Activated CD4-positive, alpha-beta T cell treated with anti-CD3 and anti-CD28 coated beads, Interleukin-2, Interleukin-4, amounts not matched to agents 100 ng/mL and 50 ng/mL, durations not matched to agents 16 hours and 8 hours (primary cell): ENCODE measurements around the gene HIKESHI.
"Not testable (repeated sequence)": the region's sequence is repeated elsewhere in the genome, so short reads cannot be mapped to it uniquely, and the experiment has no call there.

ENCODE experiments used
- DNase-seq: peaks from one replicate; pipeline ENCODE4 v3.0.0-alpha.2; 2020; ENCODE audit warnings: low spot score

HIKESHI gene, protein sequence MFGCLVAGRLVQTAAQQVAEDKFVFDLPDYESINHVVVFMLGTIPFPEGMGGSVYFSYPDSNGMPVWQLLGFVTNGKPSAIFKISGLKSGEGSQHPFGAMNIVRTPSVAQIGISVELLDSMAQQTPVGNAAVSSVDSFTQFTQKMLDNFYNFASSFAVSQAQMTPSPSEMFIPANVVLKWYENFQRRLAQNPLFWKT

DNA sequence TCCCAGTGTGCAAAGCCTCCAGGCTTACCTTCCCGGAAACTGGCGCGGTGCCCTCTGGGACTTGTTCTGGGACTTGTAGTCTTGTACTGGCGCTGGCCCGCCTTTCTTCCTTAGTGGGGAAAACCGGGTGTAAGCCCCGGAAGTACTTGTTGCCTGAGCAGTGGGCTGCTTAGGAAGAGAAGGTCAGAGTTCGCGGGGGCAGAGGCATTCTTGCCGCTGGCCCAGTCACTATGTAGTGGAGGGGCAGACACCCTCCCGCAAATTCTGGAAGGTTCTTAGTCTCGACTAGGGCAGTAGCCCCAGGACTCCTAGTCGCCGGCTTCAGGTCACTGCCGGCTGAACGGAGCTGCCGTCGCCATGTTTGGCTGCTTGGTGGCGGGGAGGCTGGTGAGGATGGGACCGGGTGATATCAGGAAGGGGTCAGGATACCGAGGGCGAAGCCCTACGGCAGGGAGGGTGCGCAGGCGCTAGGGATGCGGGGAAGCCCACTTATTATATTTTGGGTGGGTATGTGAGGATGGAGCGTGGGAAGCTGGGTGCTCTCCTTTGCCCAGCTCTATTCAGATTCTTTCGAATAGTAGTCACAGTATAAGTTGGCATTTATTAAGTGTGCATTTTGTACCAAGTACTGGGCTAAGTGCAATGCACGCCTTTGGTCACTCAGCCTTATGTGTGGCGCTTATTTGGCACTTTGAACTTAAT lies at the start of gene HIKESHI:
HIKESHI (plus strand) TSS at position 149 of the 702 bp plus-strand sequence; CDS start at position 358, 209 bp downstream.
- DNase-seq: peak; percentile 95

GRCh38 chr11:86255896-86256295 lies 46.1 kb upstream of the HIKESHI start:
- peak; percentile 67 for DNase-seq

GRCh38 chr11:86256608-86257007 lies 45.4 kb upstream of the HIKESHI start:
- no peak for DNase-seq

GRCh38 chr11:86257446-86257845 lies 44.6 kb upstream of the HIKESHI start:
- DNase-seq: no peak

DNA sequence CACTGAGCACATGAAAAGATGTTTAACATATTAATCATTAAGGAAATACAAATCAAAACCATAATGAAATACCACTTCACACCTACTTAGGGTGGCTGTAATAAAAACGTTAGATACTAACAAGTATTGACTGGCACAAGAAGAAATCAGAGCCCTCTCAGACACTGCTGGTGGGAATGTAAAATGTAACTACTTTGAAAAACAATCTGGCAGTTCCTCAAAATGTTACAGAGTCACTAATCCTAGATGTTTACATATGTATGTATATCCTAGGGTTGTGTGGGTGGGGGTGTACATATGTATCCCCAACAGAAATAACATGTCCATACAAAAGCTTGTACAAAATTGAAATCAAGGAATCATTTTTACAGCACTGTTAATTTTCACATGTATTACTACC lies 42.3 kb upstream of the HIKESHI start:
- no peak for DNase-seq

DNA sequence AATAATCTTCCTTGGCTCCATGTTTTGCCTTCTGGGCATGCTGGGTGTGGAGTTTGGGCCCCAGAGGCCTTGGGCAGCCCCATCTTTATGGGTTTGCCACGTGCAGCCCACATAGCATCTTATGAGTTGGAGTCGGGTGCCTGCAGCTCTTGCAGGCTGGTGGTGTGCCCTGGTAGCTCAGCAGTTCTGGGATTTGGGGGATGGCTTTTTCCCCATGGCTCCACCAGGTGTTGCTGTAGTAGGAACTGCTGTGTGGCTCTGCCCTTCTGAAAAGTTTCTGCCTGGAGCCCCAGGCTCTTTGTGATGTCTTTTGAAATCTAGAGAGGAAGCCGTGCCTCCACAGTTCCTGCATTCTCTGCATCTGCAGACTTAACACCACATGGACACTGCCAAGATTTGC lies 40.7 kb upstream of the HIKESHI start:
- DNase-seq: no peak

DNA sequence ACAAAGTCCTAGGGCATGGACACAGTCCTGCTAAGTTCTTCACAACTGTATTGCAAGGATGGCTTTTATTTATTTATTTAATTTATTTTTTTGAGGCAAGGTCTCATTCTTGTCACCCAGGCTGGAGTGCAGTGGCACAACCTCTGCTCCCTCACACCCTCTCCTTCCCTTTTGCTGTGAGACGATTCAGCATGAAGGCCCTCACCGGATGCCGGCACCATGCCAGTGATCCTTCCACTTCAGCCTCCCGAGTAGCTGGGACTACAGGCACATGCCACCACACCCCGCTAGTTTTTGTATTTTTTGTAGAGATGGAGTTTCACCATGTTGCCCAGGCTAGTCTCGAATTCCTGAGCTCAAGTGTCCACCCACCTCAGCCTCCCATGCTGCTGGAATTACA lies 39.7 kb upstream of the HIKESHI start:
- no peak for DNase-seq

DNA sequence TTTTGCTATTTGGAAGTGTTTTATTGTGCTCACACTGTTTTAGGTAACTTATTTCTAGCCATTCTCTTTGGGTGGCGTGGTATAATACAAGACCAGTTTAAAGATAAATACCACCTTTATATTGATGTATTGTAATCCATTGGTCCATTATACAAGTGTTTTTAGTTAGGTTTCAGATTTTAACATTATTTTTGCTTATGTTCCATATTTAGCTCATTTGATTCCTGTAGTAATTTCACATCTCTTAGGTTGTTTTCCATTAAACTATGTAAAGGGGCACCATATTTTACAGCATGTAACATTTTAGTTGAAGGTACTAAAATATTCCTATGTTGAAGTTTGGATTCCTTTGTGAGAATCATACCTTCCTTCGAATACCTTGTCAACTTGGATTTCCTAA lies 37.4 kb upstream of the HIKESHI start:
- DNase-seq: no peak

- no peak for DNase-seq
Measured at GRCh38 chr11:86265194-86265593, 36.8 kb upstream of the HIKESHI start.

GRCh38 chr11:86269645-86270044 lies 32.4 kb upstream of the HIKESHI start:
- no peak for DNase-seq

GRCh38 chr11:86274503-86274902 lies 27.5 kb upstream of the HIKESHI start:
- no peak for DNase-seq

- DNase-seq: no peak
Measured at GRCh38 chr11:86274999-86275398, 27.0 kb upstream of the HIKESHI start.

GRCh38 chr11:86275493-86276370 lies 26.3 kb upstream of the HIKESHI start:
- DNase-seq: no peak

DNA sequence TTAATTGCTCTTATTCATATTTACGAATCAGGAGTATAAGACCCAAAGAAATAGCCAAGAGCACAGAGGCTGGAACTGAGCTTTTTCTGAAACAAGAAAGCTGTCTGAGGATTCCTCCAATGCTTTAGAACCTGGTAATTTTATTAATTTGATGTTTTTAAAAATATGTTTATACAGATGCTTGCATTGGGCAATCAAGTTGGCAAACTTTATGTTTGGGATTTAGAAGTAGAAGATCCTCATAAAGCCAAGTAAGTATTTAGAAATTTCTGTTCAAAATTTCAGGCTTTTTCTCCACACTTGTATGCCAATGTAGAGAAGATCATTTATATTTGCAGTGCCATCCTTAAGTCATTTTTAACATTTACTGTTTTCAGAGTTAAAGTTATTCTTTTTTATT lies 24.3 kb upstream of the HIKESHI start:
- no peak for DNase-seq

- DNase-seq: no peak
Measured at GRCh38 chr11:86278226-86278625, 23.8 kb upstream of the HIKESHI start.

DNA sequence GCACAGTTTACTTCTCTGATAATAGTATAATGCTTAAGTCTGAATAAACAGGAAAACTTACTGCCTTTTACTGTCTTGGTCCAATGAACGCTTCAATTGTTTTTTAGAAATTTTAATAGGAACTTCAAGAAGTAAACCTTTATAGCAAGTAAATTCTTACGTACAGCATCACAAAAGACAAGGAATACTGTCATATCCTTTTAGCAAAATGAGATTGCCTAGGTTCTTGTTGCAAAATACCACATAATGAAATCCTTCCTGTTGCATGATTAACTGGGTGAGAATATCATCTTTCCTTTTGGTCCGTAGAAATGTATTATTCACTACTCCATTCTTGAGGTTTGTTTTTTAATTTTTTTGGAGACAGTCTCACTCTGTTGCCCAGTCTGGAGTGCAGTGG lies 22.3 kb upstream of the HIKESHI start:
- no peak for DNase-seq

GRCh38 chr11:86287468-86287796 lies 14.6 kb upstream of the HIKESHI start:
- DNase-seq: no peak

DNA sequence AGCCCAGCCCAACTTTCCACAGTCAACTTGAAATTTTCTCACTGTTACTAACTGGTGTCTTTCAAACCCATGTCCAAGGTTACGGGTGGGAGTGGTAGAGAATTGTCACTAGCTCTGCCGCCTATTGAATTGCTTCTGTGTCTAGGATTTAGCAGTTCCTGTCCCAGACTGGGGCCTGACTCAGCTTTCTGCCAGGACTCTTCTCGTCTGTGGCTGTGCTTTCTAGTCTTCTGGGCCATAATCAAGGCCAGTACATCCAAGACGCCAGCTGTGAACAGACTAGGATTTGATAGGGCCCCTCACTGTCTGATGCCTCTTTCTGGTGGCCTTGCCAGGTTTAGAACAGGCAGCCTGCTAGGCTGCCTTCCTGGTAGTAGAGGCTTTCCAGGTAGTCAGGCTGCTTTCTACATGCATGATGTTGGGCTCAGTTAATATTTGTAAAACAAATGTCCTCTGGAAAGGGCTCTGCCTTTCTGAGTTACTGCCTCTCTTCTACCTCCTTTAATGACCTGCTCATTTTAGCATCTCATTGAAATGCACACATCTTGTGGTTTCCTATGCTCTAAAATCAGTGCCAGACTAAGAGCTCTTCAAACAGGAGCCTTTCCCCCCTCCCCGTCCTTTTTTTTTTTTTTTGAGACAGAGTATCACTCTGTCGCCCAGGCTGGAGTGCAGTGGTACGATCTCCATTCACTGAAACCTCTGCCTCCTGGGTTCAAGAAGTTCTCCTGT lies 13.1 kb upstream of the HIKESHI start:
- DNase-seq: peak; percentile 77

- DNase-seq: not testable (repeated sequence)
Measured at GRCh38 chr11:86289508-86290280, 12.3 kb upstream of the HIKESHI start.

DNA sequence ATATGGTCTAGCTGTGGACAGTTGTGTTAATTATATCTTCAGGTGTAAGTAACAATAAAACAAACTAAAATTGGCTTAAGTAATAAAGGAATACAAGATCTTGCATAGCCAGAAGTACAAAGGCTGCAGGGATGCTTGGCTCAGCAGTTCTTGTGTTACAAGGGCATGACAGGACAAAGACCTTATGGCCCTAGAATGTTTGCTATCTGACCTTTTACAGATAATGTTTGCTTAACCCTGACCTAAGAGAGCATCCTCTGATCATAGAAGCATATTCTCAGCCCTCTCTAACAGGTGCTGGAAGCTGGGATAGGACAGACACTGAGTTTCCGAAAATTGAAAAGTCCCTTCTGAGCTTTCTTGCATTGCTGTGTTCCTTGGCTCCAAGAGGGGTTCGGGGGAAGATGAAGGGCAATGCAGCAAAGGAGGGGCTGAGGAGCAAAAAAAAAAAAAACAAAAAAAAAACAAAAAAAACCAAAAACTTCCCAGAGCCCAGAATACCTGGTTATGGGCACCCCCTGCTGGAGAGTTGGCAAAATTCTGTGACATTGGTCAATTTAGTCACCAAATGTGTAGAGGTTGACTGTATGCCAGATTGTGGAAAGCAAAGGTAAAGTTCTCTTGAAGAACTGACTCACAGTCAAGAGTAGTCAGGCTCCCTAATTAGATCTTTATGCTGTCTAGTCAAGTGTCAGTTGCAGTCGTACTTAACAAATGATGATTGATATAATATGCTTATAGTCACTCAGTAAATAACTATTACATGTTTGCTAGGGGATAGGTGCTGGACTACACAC lies 10.4 kb upstream of the HIKESHI start:
- DNase-seq: peak; percentile 86
